Measurements from ENCODE around the gene ZNF281. TPM values are rescaled to one million over a fixed set of nuclear protein-coding genes. Genes with fewer than 3 reads are reported as not detected.

The ZNF281 gene
- total RNA-seq, 1 experiment from 2014 or later: 22.3 TPM

DNA sequence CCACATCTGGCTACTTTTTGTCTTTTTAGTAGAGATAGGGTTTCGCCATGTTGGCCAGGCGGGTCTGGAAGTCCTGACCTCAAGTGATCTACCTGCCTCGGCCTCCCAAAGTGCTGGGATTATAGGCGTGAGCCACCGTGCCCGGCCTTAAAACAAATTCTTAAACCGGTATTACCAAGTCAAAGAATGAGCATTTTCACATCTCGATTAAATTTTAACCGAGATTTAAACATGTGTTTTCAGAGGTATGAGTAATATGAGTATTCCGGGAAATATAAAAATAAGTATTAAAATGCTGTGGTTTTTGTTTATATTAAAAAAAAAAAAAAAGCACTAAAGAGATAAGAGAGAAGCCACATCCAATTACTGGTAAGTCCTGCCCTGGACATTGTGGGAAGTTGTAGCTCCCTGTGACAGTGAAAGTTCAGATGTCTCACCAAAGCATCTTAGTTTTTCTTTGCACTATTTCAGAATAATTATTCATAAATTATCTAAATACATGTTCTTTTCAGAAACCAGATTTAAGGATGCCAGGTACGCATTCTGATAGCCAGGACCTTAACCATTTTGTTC lies 24.9 kb downstream of the ZNF281 start:
- ChIA-PET CTCF (interaction anchor here (0.6 to 1.5 kb wide), 3 partner anchors 20 to 93 kb away, joined by 3 to 5 read pairs (median 3); no protein-coding TSS in a partner anchor), POLR2A (interaction anchor here (1.2 kb wide), 1 partner anchor 9 kb away, joined by 6 read pairs; no protein-coding TSS in a partner anchor)
- TF ChIP-seq, protein P1, sequence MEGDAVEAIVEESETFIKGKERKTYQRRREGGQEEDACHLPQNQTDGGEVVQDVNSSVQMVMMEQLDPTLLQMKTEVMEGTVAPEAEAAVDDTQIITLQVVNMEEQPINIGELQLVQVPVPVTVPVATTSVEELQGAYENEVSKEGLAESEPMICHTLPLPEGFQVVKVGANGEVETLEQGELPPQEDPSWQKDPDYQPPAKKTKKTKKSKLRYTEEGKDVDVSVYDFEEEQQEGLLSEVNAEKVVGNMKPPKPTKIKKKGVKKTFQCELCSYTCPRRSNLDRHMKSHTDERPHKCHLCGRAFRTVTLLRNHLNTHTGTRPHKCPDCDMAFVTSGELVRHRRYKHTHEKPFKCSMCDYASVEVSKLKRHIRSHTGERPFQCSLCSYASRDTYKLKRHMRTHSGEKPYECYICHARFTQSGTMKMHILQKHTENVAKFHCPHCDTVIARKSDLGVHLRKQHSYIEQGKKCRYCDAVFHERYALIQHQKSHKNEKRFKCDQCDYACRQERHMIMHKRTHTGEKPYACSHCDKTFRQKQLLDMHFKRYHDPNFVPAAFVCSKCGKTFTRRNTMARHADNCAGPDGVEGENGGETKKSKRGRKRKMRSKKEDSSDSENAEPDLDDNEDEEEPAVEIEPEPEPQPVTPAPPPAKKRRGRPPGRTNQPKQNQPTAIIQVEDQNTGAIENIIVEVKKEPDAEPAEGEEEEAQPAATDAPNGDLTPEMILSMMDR (IDR thresholded peaks at IDR 0.05; ENCODE audit: unreplicated experiment): no peak
- intact Hi-C loops (cut with micrococcal nuclease): no loop called here
- no peaks in the 10 kb centered on the region for H3K36me3 Mint-ChIP-seq (ENCODE audit: insufficient read depth, unreplicated experiment)
- no peak overlapping the region for H3K27ac Mint-ChIP-seq (ENCODE audit: low read depth, unreplicated experiment)
- H3K4me3 Mint-ChIP-seq (ENCODE audit: unreplicated experiment): no peak overlapping the region
- DNase-seq (ENCODE audit: unreplicated experiment): no peak
- no TSS peak for BruUV-seq (replicated peaks)
- H3K9me3 Mint-ChIP-seq (ENCODE audit: unreplicated experiment): no peaks in the 10 kb centered on the region
- H3K27me3 Mint-ChIP-seq (ENCODE audit: insufficient read depth, unreplicated experiment): no peaks in the 10 kb centered on the region
- peaks cover 20% of the 10 kb centered on the region for H3K4me1 Mint-ChIP-seq (ENCODE audit: insufficient read depth, unreplicated experiment)

DNA sequence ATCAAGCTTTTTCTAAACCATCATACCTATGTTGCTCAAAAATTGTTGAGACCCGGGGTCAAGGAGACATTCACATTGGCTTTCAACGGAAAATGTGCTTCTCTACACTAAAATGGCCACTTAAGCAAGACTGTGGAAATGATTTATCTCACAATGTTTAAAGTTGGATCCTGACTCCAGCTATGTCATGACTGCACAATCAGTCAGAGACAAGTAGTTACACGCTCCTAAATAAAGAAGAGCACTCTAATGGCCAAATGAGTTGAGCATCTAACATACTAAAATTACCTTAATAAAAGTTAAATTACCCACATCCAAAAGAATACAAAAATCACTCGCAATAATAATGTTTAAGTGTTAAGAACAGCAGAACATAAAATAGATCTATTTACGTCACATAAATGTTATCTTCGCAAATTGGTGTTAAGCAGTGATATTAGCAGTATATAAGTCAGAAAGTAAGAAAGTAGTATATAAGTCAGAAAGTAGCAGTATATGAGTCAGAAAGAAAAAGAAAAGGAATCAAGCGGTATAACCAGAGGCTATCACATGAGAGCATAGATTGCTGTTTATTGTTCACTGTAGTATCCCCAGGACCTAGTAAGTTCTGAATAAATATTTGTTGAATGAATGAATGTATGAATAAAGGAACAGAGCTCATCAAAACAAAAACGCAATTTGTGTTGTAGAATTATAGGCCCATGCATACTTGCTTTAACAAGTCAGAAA lies 28.4 kb downstream of the ZNF281 start:
- no TSS peak for BruUV-seq (replicated peaks)
- TF ChIP-seq, protein P1 (IDR thresholded peaks at IDR 0.05; ENCODE audit: unreplicated experiment): no peak
- Mint-ChIP-seq H3K27ac (ENCODE audit: low read depth, unreplicated experiment) (peak overlapping the region; percentile 71), H3K9me3 (ENCODE audit: unreplicated experiment) (no peaks in the 10 kb centered on the region), H3K36me3 (ENCODE audit: insufficient read depth, unreplicated experiment) (no peaks in the 10 kb centered on the region), H3K27me3 (ENCODE audit: insufficient read depth, unreplicated experiment) (no peaks in the 10 kb centered on the region), H3K4me3 (ENCODE audit: unreplicated experiment) (no peak overlapping the region), H3K4me1 (ENCODE audit: insufficient read depth, unreplicated experiment) (peaks cover 43% of the 10 kb centered on the region)
- intact Hi-C loops (cut with micrococcal nuclease): no loop called here
- peak; percentile 73 for DNase-seq (ENCODE audit: unreplicated experiment)
- ChIA-PET POLR2A (interaction anchor here (0.5 to 5.0 kb wide), 14 partner anchors 8 to 197 kb away, joined by 3 to 53 read pairs (median 4); partner anchors contain the start of gene ZNF281), CTCF (interaction anchor here (0.5 to 1.6 kb wide), 6 partner anchors 27 to 129 kb away, joined by 3 to 9 read pairs (median 4); no protein-coding TSS in a partner anchor)

DNA sequence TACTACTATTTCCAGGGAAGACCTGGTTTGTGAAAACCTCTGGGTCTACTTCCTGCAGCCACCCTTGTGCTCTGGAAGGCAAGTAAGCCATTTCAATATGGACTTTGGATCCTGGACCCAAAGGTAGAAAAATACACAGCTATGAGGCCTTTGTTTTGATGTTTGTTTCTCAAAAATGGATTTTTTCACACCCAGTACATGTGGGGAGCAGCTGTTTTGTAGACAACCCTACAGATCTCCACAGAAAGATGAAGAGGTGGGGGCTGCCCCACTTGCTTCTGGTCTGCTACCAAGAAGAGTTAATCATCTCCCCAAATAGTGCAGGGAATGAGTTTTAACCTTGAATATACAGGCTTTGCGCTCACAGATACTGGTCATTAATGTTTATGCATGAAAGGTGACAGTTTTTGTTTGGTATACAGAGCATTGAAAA lies 29.2 kb downstream of the ZNF281 start:
- no TSS peak for BruUV-seq (replicated peaks)
- CTCF ChIA-PET: interaction anchor here (0.7 to 1.6 kb wide), 6 partner anchors 28 to 130 kb away, joined by 3 to 9 read pairs (median 4); no protein-coding TSS in a partner anchor

More for the DNA sequence above, 29.2 kb downstream of the ZNF281 start:
- peak overlapping the region; percentile 71 for H3K27ac Mint-ChIP-seq (ENCODE audit: low read depth, unreplicated experiment)
- no peak for DNase-seq (ENCODE audit: unreplicated experiment)
- no peaks in the 10 kb centered on the region for H3K27me3 Mint-ChIP-seq (ENCODE audit: insufficient read depth, unreplicated experiment)
- intact Hi-C loops (cut with micrococcal nuclease): no loop called here
- TF ChIP-seq, protein P1 (IDR thresholded peaks at IDR 0.05; ENCODE audit: unreplicated experiment): no peak
- no peak overlapping the region for H3K4me3 Mint-ChIP-seq (ENCODE audit: unreplicated experiment)
- H3K9me3 Mint-ChIP-seq (ENCODE audit: unreplicated experiment): no peaks in the 10 kb centered on the region
- no peaks in the 10 kb centered on the region for H3K36me3 Mint-ChIP-seq (ENCODE audit: insufficient read depth, unreplicated experiment)
- peaks cover 45% of the 10 kb centered on the region for H3K4me1 Mint-ChIP-seq (ENCODE audit: insufficient read depth, unreplicated experiment)
- POLR2A ChIA-PET: interaction anchor here (0.5 to 5.0 kb wide), 13 partner anchors 10 to 197 kb away, joined by 3 to 53 read pairs (median 6); partner anchors contain the start of gene ZNF281

All from MCF 10A (cell line).